SK-N-SH (cell line): ENCODE results near the gene SMG7. TPM values are rescaled to one million over a fixed set of nuclear protein-coding genes. Genes with fewer than 3 reads are reported as not detected.

Experiments
- CTCF ChIA-PET: fragments of 300-600, 350-600 bp; formaldehyde crosslinking; extraction: SDS; loops from one replicate; lab custom pipeline; 2021; lab: Yijun Ruan, JAX
- POLR2A ChIA-PET: fragments of 350-600 bp; sonication (Branson Sonifier 250); formaldehyde crosslinking; extraction: SDS; loops from one replicate; lab custom pipeline; 2020; ENCODE audit warnings: antibody characterized with exemption, inconsistent platforms; lab: Yijun Ruan, JAX
- DNase-seq: peaks from one replicate; pipeline ENCODE4 v3.0.0; 2012
- H2AFZ ChIP-seq: fragments of 200-600 bp; sonication (generic); 2 replicates; pipeline ENCODE4 v1.8.1; 2016; ENCODE audit warnings: antibody characterized with exemption, mild to moderate bottlenecking, low read depth
- H3F3A ChIP-seq: fragments of 200-600 bp; sonication (generic); replicated peaks from 2 replicates; pipeline ENCODE3; 2016; ENCODE audit warnings: antibody characterized with exemption, mild to moderate bottlenecking; ENCODE audit not compliant: insufficient read depth
- H3K27ac ChIP-seq, 2 experiments: fragments of 200-500 bp in 1 of 2; fragments of 200-600 bp in 1 of 2; sonication (Bioruptor generic) in 1 of 2; sonication (generic), shearing (Covaris generic) in 1 of 2; 2 replicates each; pipeline versions ENCODE4 v1.5.1 to v1.6.1; 2014 to 2016; ENCODE audit warnings: low read depth in 2 of 2, inconsistent platforms in 1 of 2, low read length in 1 of 2, mild to moderate bottlenecking in 1 of 2, mixed read lengths in 1 of 2
- H3K27me3 ChIP-seq: fragments of 200-600 bp; sonication (generic), shearing (Covaris generic); 2 replicates; pipeline ENCODE4 v1.6.1; 2016; ENCODE audit warnings: mixed run types; ENCODE audit not compliant: insufficient read depth
- H3K36me3 ChIP-seq, 2 experiments: fragments of 200-500 bp in 1 of 2; fragments of 200-600 bp in 1 of 2; sonication (Bioruptor generic) in 1 of 2; sonication (generic) in 1 of 2; replicated peaks in 1 of 2; 2 replicates each; pipeline versions ENCODE3 to v1.5.1; 2014 to 2016; ENCODE audit warnings: low read length in 1 of 2, mild to moderate bottlenecking in 1 of 2; ENCODE audit not compliant: insufficient read depth in 2 of 2, control insufficient read depth in 1 of 2
- H3K4me1 ChIP-seq, 2 experiments: fragments of 200-500 bp in 1 of 2; fragments of 200-600 bp in 1 of 2; sonication (Bioruptor generic) in 1 of 2; sonication (generic), shearing (Covaris generic) in 1 of 2; 2 replicates each; pipeline versions ENCODE4 v1.5.1 to v1.6.1; 2014 to 2016; ENCODE audit warnings: low read depth in 1 of 2, low read length in 1 of 2, mixed run types in 1 of 2; ENCODE audit not compliant: insufficient read depth in 2 of 2, control insufficient read depth in 1 of 2
- H3K4me2 ChIP-seq: fragments of 200-600 bp; sonication (generic), shearing (Covaris generic); 2 replicates; pipeline ENCODE4 v1.6.1; 2017; ENCODE audit warnings: mixed run types
- H3K4me3 ChIP-seq, 2 experiments: fragments of 200-500 bp in 1 of 2; fragments of 200-600 bp in 1 of 2; sonication (Bioruptor generic) in 1 of 2; sonication (generic), shearing (Covaris generic) in 1 of 2; 2 replicates each; pipeline versions ENCODE4 v1.5.1 to v1.8.1; 2014 to 2016; ENCODE audit warnings: low read depth in 2 of 2, inconsistent platforms in 1 of 2, low read length in 1 of 2, mild to moderate bottlenecking in 1 of 2, mixed read lengths in 1 of 2, moderate library complexity in 1 of 2
- H3K79me2 ChIP-seq: fragments of 200-600 bp; sonication (generic); 2 replicates; pipeline ENCODE4 v1.8.1; 2017; ENCODE audit warnings: mild to moderate bottlenecking; ENCODE audit not compliant: insufficient read depth
- H3K9ac ChIP-seq: fragments of 200-600 bp; sonication (generic); 2 replicates; pipeline ENCODE4 v1.6.1; 2017; ENCODE audit warnings: mixed run types
- H3K9me2 ChIP-seq: fragments of 200-600 bp; sonication (generic); 2 replicates; pipeline ENCODE4 v1.6.1; 2017; ENCODE audit warnings: mixed run types
- H3K9me3 ChIP-seq: fragments of 200-600 bp; sonication (generic); 2 replicates; pipeline ENCODE4 v1.6.1; 2017; ENCODE audit warnings: mixed run types, mild to moderate bottlenecking, moderate library complexity
- H4K20me1 ChIP-seq: fragments of 200-600 bp; sonication (generic); 2 replicates; pipeline ENCODE4 v1.6.1; 2017; ENCODE audit warnings: mild to moderate bottlenecking, mixed run types; ENCODE audit not compliant: insufficient read depth
- CHD2 ChIP-seq: fragments of 150-350 bp; IDR thresholded peaks from 2 replicates; pipeline ENCODE4 v1.6.1; 2018; ENCODE audit warnings: low read length; ENCODE audit not compliant: partially characterized antibody
- EP300 ChIP-seq, 2 experiments: IDR thresholded peaks; 2 replicates each; pipeline versions ENCODE4 v1.4.0 to v1.6.1; 2012; ENCODE audit warnings: borderline replicate concordance in 1 of 2, low read depth in 1 of 2, low read length in 1 of 2
- EZH2phosphoT487 ChIP-seq: fragments of 200-600 bp; sonication (generic); IDR thresholded peaks from 2 replicates; pipeline ENCODE4 v1.6.1; 2017; ENCODE audit warnings: low read depth, mixed run types, mild to moderate bottlenecking, antibody characterized with exemption, moderate library complexity, borderline replicate concordance
- FOSL2 ChIP-seq: IDR thresholded peaks from 2 replicates; pipeline ENCODE4 v1.4.0; 2012; ENCODE audit warnings: low read depth, mild to moderate bottlenecking, moderate library complexity, borderline replicate concordance
- FOXM1 ChIP-seq: IDR thresholded peaks from 2 replicates; pipeline ENCODE4 v1.4.0; 2012; ENCODE audit warnings: low read depth, mild to moderate bottlenecking
- GATA2 ChIP-seq: sonication (generic); formaldehyde crosslinking; IDR thresholded peaks from 2 replicates; pipeline ENCODE4 v1.5.0; 2020; ENCODE audit warnings: mild to moderate bottlenecking, missing genetic modification reagents
- IRF3 ChIP-seq: fragments of 150-350 bp; IDR thresholded peaks from 2 replicates; pipeline ENCODE4 v1.6.1; 2016; ENCODE audit warnings: mild to moderate bottlenecking, low read depth, low read length
- JUND ChIP-seq: IDR thresholded peaks from 2 replicates; pipeline ENCODE4 v1.4.0; 2012
- MEF2A ChIP-seq: IDR thresholded peaks from 2 replicates; pipeline ENCODE4 v1.4.0; 2012; ENCODE audit warnings: low read depth, borderline replicate concordance
- NFIC ChIP-seq: IDR thresholded peaks from 2 replicates; pipeline ENCODE4 v1.4.0; 2012; ENCODE audit warnings: borderline replicate concordance
- PBX3 ChIP-seq: IDR thresholded peaks from 2 replicates; pipeline ENCODE4; 2012
- RAD21 ChIP-seq: IDR thresholded peaks from 2 replicates; pipeline ENCODE4 v1.6.1; 2012; ENCODE audit warnings: mild to moderate bottlenecking, low read length
- REST ChIP-seq: IDR thresholded peaks from 2 replicates; pipeline ENCODE4 v1.6.1; 2012; ENCODE audit warnings: mild to moderate bottlenecking, low read depth, low read length, moderate library complexity
- RFX5 ChIP-seq: IDR thresholded peaks from 2 replicates; pipeline ENCODE4 v1.6.1; 2012; ENCODE audit warnings: mild to moderate bottlenecking, improper control_type of control experiment, low read length
- RXRA ChIP-seq: IDR thresholded peaks from 2 replicates; pipeline ENCODE4 v1.4.0; 2012; ENCODE audit warnings: low read depth, mild to moderate bottlenecking, borderline replicate concordance
- SIN3A ChIP-seq: IDR thresholded peaks from 2 replicates; pipeline ENCODE4 v1.6.1; 2012; ENCODE audit warnings: low read depth, mild to moderate bottlenecking, low read length, moderate library complexity, borderline replicate concordance
- TAF1 ChIP-seq: IDR thresholded peaks from 2 replicates; pipeline ENCODE4 v1.6.1; 2012; ENCODE audit warnings: low read depth, mild to moderate bottlenecking, low read length, moderate library complexity, borderline replicate concordance
- TCF12 ChIP-seq: IDR thresholded peaks from 2 replicates; pipeline ENCODE4 v1.4.0; 2012
- USF1 ChIP-seq: IDR thresholded peaks from 2 replicates; pipeline ENCODE4 v1.4.0; 2012; ENCODE audit warnings: low read depth, borderline replicate concordance
- YY1 ChIP-seq: IDR thresholded peaks from 2 replicates; pipeline ENCODE4 v1.4.0; 2012; ENCODE audit warnings: low read depth, mild to moderate bottlenecking
- ZBTB33 ChIP-seq: IDR thresholded peaks from 2 replicates; pipeline ENCODE4 v1.4.0; 2012; ENCODE audit warnings: low read depth, borderline replicate concordance
- WGBS: methylation state at CpG from one replicate; pipeline ENCODE4 v1.1.6; 2017; ENCODE audit warnings: low lambda C conversion rate; 5-methylcytosine and 5-hydroxymethylcytosine counted together
- polyA plus RNA-seq, 3 experiments: library from polyadenylated mRNA; depleted of rRNA; stranded (reverse); fragments of >200 nt; gene quantifications; 2 replicates each; pipeline ENCODE4 v1.2.3, GENCODE V29; 2012

Gene SMG7
- polyA plus RNA-seq, 1 of the 3 experiments (the other 2 are of a cell fraction), result 19.8 TPM

- Histone ChIP-seq H3K4me2 (no peak overlapping the region), H2AFZ (no peak overlapping the region), H3K27ac (no peak overlapping the region), H3K79me2 (no peaks in the 10 kb centered on the region), H3K27me3 (no peaks in the 10 kb centered on the region), H4K20me1 (no peaks in the 10 kb centered on the region), H3K4me1 (no peaks in the 10 kb centered on the region), H3K4me3 (no peak overlapping the region), H3K36me3 (peaks cover 15 to 30% of the 10 kb centered on the region in 2 experiments), H3K9me3 (no peaks in the 10 kb centered on the region), H3K9me2 (no peaks in the 10 kb centered on the region), H3K9ac (no peak overlapping the region), H3F3A (peaks cover 10% of the 10 kb centered on the region)
- no peak for DNase-seq
- POLR2A ChIA-PET, result no interaction called here
- no peak for TF ChIP-seq JUND
- no peak for TF ChIP-seq RFX5
- TF ChIP-seq FOXM1, result no peak
- TF ChIP-seq NFIC, result no peak
- TF ChIP-seq RAD21, result no peak
- TF ChIP-seq RXRA, result no peak
- no peak for TF ChIP-seq FOSL2
- TF ChIP-seq EZH2phosphoT487, result no peak
- no peak for TF ChIP-seq TCF12
- no peak for TF ChIP-seq EP300 (IDR thresholded peaks at IDR 0.05; ENCODE audit: borderline replicate concordance in 1 of 2, low read depth in 1 of 2, low read length in 1 of 2)
- TF ChIP-seq USF1, result no peak
- CTCF ChIA-PET, result interaction anchor here (1.1 kb wide), 1 partner anchor 278 kb away, joined by 4 read pairs; no protein-coding TSS in a partner anchor
Observed at GRCh38 chr1:183559061-183559460, 86.8 kb downstream of the SMG7 start.

- no peak overlapping the region for H3K9ac ChIP-seq
- CTCF ChIA-PET, result interaction anchor here (1.0 kb wide), 1 partner anchor 89 kb away, joined by 3 read pairs; no protein-coding TSS in a partner anchor
- peaks cover 0 to 14% of the 10 kb centered on the region in 2 experiments for H3K36me3 ChIP-seq
- H3K27ac ChIP-seq, result no peak overlapping the region
- no peak overlapping the region for H3K4me3 ChIP-seq
- H3K4me2 ChIP-seq, result no peak overlapping the region
- no peaks in the 10 kb centered on the region; a peak in 1 of 4 replicates for H3K4me1 ChIP-seq
- no peaks in the 10 kb centered on the region for H3K9me3 ChIP-seq
- H3K9me2 ChIP-seq, result no peaks in the 10 kb centered on the region
- DNase-seq, result no peak
- 91% methylated on average over 2 of the region's 2 CpGs for WGBS
- H3F3A ChIP-seq, result peaks cover 3% of the 10 kb centered on the region
- H2AFZ ChIP-seq, result no peak overlapping the region
- TF ChIP-seq ZBTB33, result no peak
- TF ChIP-seq SIN3A, result no peak
- TF ChIP-seq GATA2 (CRISPR knock-in tag), result no peak
- no peak for TF ChIP-seq YY1
- TF ChIP-seq TAF1, result no peak
- TF ChIP-seq MEF2A, result no peak
- TF ChIP-seq CHD2, result no peak
- no peak for TF ChIP-seq FOXM1
- TF ChIP-seq IRF3, result no peak
- no peak for TF ChIP-seq REST
- no peak for TF ChIP-seq PBX3
- no peak for TF ChIP-seq EZH2phosphoT487
- POLR2A ChIA-PET, result no interaction called here
- H3K27me3 ChIP-seq, result no peaks in the 10 kb centered on the region
- H4K20me1 ChIP-seq, result no peaks in the 10 kb centered on the region
- H3K79me2 ChIP-seq, result no peaks in the 10 kb centered on the region
Observed at GRCh38 chr1:183562701-183563100, 90.4 kb downstream of the SMG7 start.
